ENCODE measurements around the gene KCNK6. TPM values are rescaled to one million over a fixed set of nuclear protein-coding genes. Genes with fewer than 3 reads are reported as not detected.

The KCNK6 gene
- total RNA-seq (2014; rRNA removed), result 3.2 and 4.4 TPM in 2 replicates
- 16.2 TPM for polyA plus RNA-seq (2012)

DNA sequence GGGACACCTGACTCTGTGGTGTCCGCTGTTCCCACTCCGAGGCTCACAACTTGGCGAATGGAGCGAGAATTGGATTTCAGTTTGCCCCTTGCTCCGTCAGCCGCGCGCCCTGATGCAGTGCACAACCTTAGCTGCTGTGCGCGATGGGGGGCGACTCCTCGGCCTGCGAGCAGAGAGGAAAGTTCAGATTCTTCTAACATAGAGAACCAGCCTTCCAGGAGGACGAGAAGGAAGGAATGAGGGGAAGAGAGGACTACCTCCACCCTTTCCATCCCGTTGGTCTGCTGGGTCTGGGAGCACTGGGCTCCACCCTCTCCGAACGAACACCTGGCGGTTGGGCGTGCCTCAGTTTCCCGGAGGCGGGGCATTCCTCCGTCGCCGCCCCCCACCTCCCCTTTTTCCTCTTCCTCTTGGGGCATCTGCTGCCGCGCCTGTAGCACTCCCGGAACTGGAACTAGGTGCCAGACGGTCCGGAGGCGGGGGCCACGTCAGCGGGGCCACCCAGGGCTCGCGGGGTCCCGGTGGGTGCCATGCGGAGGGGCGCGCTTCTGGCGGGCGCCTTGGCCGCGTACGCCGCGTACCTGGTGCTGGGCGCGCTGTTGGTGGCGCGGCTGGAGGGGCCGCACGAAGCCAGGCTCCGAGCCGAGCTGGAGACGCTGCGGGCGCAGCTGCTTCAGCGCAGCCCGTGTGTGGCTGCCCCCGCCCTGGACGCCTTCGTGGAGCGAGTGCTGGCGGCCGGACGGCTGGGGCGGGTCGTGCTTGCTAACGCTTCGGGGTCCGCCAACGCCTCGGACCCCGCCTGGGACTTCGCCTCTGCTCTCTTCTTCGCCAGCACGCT, at the start of gene KCNK6:
Gene KCNK6, plus strand, starts transcription at position 425 of the 838 bp plus-strand sequence. Its CDS starts 106 bp downstream, at position 531.
- DNase-seq (ENCODE audit: low read depth), result no peak

GRCh38 chr19:38270587-38271167, 49.0 kb upstream of the KCNK6 start:
- peak; percentile 26 for DNase-seq (ENCODE audit: low read depth)

- no peak for DNase-seq (ENCODE audit: low read depth)
Observed at GRCh38 chr19:38273499-38273898, 46.1 kb upstream of the KCNK6 start.

DNA sequence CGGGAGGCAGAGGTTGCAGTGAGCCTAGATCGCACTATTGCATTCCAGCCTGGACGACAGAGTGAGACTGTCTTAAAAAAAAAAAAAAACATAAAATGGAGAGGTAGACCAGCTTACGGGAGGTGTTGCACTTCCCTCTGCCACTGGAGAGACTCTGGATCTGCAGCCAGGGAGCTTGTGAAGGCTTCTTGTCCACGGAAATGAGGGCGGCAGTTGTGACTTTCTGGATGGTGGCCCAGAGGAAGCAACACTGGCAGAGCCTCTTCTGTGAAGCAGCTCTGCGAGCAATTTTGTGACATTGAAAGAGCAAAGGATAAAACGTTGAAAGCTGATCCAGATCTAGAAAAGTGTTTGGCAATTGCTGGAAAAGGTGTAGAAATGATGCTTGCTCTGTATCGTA, 44.9 kb upstream of the KCNK6 start:
- DNase-seq (ENCODE audit: low read depth), result no peak

DNA sequence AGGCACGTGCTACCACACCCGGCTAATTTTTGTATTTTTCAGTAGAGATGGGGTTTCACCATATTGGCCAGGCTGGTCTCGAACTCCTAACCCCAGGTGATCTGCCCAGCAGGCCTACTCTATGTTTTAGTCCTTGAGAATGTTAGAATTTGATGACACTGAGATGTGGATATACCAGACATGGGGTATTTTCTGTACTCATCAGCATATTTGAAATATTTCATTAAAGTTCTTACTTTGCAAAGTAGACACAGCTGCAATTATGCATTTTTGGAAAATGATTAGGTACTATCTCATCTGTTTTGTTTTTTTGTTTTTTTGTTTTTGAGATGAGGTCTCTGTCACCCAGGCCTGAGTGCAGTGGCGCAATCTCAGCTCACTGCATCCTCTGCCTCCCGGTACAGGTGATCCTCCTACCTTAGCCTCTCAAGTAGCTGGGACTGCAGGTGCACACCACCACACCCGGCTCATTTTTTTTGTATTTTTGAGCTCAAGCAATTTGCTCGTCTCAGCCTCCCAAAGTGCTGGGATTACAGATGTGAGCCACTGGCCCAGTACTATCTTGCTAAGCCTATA, 42.6 kb upstream of the KCNK6 start:
- DNase-seq (ENCODE audit: low read depth), result no peak

DNA sequence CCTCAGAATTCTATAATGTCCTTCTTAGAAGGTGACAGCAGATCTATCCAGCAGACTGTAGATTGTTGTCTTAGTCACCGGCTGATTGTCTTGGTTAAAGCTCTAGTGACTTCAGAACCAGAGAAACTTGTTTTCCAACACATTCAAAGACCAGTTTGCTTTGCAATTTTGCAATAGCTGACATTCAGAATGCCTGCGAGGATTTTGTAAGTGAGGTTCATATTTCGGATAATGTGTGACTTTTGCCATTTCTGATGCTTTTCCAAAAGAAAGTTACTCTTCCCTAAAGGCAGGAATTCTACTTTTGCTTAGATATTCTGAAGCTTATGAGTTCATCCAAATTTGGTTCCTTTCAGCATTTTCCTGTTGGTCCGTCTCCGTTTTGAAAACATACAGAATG, 42.1 kb upstream of the KCNK6 start:
- peak; percentile 42 for DNase-seq (ENCODE audit: low read depth)

- DNase-seq (ENCODE audit: low read depth), result peak; percentile 52
Observed at GRCh38 chr19:38277969-38278680, 41.5 kb upstream of the KCNK6 start.

- DNase-seq (ENCODE audit: low read depth), result no peak
Observed at GRCh38 chr19:38278751-38279150, 40.9 kb upstream of the KCNK6 start.

DNA sequence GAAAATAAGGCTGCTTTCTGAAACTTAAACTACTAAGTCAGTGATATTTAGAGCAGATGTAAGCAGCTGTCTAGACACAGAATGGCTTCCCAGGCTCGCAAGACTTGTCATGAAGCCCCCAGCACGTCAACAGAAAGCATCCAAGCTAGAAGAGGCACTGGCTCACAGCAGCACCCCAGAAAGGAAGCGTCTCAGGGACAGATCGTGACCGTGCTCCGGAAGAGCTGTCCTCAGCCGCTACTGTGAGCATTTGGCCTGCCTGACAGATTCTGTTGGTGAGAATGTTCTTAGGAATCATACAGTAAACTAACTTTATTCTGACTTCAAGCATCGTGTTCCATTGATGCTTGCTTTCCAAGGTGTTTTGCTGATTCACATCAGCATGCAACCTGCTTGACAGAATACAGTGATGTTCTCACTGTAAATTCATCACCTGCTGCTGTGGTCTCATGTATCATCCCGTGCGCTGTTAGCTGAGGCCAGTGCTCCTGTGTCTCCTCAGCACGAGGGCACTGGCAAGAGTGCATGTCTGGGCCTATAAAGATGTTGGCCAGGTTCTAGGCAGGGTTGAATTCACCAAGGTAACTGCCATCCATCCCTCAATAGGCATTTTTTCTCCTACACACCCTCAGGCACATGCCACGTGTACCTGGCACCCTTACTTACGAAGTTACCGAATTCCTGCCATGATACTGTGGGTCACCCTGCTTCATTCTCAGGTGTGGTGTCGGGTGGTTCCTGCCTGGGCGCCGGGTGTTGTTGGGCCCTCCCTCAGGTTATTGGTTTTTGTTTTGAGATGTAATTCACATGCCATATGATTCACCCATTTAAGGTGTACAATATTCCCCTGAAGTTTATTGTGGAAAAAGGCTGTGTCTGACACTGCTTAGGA, 39.4 kb upstream of the KCNK6 start:
- DNase-seq (ENCODE audit: low read depth), result no peak

DNA sequence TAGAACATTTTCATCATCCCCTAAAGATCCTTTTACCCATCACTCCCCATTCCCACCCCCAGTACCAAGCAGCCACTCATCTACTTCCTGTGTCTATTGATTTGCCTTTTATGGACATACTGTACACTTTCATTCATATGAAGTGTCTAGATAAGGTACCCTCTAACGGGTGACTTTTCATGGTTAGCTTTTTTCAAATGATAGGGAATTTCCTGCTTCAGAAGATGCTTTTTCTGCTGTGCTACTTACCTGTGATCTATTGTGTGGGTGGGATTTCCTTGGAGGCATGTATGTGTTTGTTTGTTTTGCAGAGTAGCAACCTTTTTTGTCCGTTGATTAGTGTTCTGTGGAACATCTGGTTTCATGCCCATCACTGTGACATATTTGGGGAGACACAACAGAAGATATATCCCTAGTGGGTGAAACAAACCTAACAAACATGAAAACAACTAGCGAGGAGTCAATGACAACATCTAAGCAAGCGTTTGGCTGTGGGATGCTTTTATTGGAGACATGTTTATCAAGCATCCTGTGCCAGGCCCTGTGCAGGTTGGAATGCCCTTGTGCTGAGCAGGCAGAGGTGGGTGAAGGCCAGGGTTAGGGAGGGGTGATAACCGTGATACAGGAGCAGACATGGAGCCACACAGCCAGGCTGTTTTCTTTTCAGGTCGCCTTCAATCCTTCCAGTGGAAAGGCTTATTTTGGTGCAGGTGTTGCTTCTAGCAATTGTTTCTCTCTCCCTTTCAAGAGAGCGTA, 37.7 kb upstream of the KCNK6 start:
- DNase-seq (ENCODE audit: low read depth), result no peak

DNA sequence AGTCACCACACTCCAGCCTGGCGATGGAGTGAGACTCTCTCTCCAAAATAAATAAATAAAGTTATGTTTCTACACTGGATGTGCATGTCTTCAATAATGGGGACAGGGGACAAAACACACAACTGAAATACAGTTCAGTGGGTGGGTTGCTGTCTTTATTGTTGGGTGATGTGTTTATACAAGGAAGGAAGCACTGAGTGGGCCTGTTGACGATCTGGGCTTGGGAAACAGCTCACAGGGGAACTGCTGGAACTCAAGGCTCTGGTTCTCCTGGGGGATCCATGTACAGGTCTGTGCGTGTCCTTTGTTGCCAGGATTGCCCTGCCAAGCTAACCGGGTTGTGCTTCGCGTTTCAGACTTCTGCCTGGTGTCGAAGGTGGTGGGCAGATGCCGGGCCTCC, 36.4 kb upstream of the KCNK6 start:
- DNase-seq (ENCODE audit: low read depth), result no peak

DNA sequence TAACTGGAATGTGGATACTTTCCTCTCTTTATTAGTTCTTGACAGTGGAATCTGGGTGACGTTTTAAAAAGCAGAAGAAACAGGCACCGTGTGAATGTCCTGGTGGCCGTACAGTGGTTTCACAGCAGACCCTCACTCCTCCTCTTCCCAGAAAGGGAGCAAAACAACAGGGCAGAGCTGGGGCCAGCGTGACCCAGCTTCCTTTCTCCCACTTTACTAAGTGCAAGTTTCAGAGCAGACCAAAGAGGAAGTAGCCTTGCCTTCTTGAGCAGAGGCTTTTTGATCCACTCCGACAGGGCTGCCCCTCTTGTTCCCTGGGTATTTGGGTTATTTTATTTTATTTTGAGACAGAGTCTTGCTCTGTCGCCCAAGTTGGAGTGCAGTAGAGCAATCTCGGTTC, 35.2 kb upstream of the KCNK6 start:
- no peak for DNase-seq (ENCODE audit: low read depth)

GRCh38 chr19:38285567-38285966, 34.1 kb upstream of the KCNK6 start:
- DNase-seq (ENCODE audit: low read depth), result peak; percentile 69

DNA sequence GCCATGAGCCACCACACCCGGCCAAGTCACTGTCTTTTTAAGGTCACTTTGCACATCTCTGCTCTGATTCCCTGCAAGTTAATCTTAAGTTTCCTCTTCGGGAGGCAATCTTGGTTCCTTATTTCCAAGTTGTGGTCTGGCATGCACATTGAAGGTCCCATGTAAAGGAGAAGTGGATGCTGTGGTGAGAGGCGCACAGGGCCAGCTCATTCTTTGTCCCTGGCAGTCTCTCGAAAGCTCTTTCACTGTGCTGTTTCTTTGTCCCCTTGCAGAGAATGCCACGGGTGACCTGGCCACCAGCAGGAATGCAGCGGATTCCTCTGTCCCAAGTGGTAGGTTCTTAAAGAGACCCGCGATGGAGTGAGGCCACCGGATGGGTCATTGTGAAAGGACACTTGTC, 32.0 kb upstream of the KCNK6 start:
- DNase-seq (ENCODE audit: low read depth), result no peak

- no peak for DNase-seq (ENCODE audit: low read depth)
Observed at GRCh38 chr19:38288123-38288855, 31.4 kb upstream of the KCNK6 start.

- DNase-seq (ENCODE audit: low read depth), result no peak
Observed at GRCh38 chr19:38289955-38290354, 29.7 kb upstream of the KCNK6 start.

- peak; percentile 95 for DNase-seq (ENCODE audit: low read depth)
Observed at GRCh38 chr19:38290631-38291147, 29.0 kb upstream of the KCNK6 start.

DNA sequence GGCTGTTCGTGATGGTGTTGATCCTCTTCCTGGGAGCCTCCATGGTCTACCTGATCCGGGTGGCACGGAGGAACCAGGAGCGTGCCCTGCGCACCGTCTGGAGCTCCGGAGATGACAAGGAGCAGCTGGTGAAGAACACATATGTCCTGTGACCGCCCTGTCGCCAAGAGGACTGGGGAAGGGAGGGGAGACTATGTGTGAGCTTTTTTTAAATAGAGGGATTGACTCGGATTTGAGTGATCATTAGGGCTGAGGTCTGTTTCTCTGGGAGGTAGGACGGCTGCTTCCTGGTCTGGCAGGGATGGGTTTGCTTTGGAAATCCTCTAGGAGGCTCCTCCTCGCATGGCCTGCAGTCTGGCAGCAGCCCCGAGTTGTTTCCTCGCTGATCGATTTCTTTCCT, 27.8 kb upstream of the KCNK6 start:
- no peak for DNase-seq (ENCODE audit: low read depth)

GRCh38 chr19:38293281-38293680, 26.4 kb upstream of the KCNK6 start:
- peak; percentile 66 for DNase-seq (ENCODE audit: low read depth)
